Right lobe of liver (tissue), 6 donors: ENCODE data around the gene NRXN3. TPM values are rescaled to one million over a fixed set of nuclear protein-coding genes. Genes with fewer than 3 reads are reported as not detected.

Experiments used
- ATAC-seq, 4 donors: fragments of 200-7000 bp; cut with Tn5 transposase; one replicate each; pipeline ENCODE4 v1.9.1; 2020; ENCODE audit warnings: mild to moderate bottlenecking in 4 of 4, moderate library complexity in 4 of 4
- DNase-seq, 3 donors: peaks; one replicate each; pipeline ENCODE4 v3.0.0-alpha.2; 2020
- H3K27ac ChIP-seq, 3 donors: fragments of 200-600 bp; one replicate each; pipeline ENCODE4 v1.8.0; 2022
- H3K27me3 ChIP-seq, 2 donors: fragments of 200-600 bp; one replicate each; pipeline ENCODE4 v1.8.0; 2022
- H3K36me3 ChIP-seq, 4 donors: fragments of 200-600 bp; sonication (generic) in 1 of 4; one replicate each; pipeline versions ENCODE4 v1.5.1 to v1.8.0; 2017 to 2022; ENCODE audit warnings: control low read depth in 1 of 4
- H3K4me1 ChIP-seq, 4 donors: fragments of 200-600 bp; sonication (generic) in 1 of 4; one replicate each; pipeline versions ENCODE4 v1.5.1 to v1.8.0; 2017 to 2022; ENCODE audit warnings: control low read depth in 1 of 4
- H3K4me3 ChIP-seq, 3 donors: fragments of 200-600 bp; one replicate each; pipeline ENCODE4 v1.8.0; 2022
- H3K9me3 ChIP-seq, 4 donors: fragments of 200-600 bp; sonication (generic) in 1 of 4; one replicate each; pipeline versions ENCODE4 v1.5.1 to v1.8.0; 2017 to 2022; ENCODE audit warnings: control low read depth in 1 of 4
- POLR2A ChIP-seq: fragments of 450-650 bp; IDR thresholded peaks from one replicate; pipeline ENCODE4 v1.6.1; 2017; ENCODE audit warnings: antibody characterized with exemption, mild to moderate bottlenecking
- WGBS: methylation state at CpG from one replicate; pipeline ENCODE4 v1.1.6; 2018; ENCODE audit warnings: low coverage, low lambda C conversion rate; ENCODE audit not compliant: insufficient coverage; ENCODE audit errors: missing lambda C conversion rate; 5-methylcytosine and 5-hydroxymethylcytosine counted together
- intact Hi-C, 2 donors: fragments of 100-400 bp; cut with DNase I; formaldehyde crosslinking; loops; one replicate each; pipeline versions ENCODE4 v1.11.2 to v1.14.1; 2022
- total RNA-seq, 6 experiments: library from RNA; depleted of rRNA in 2 of 6; stranded (reverse); fragments of >200 nt in 2 of 6; fragmentation: NEBNext Ultra II Directional in 3 of 6; extraction: Animal tissue kit (Norgen Biotek cat#: 25700) in 3 of 6; gene quantifications; one replicate each; pipeline versions ENCODE4 v1.1.0 to v1.2.4, GENCODE V29; 2016 to 2023
- TF ChIP-seq, protein P1 (sequence below), 4 donors: fragments of 200-600 bp in 3 of 4; fragments of 450-650 bp in 1 of 4; IDR thresholded peaks; one replicate each; pipeline versions ENCODE4 v1.5.1 to v1.8.0; 2016 to 2022; ENCODE audit warnings: antibody characterized with exemption in 4 of 4, mild to moderate bottlenecking in 2 of 4
- donor health status: DM: no; HTN: yes; CAD: no.
- donor health status: DM: no; HTN: no; CAD: no.
- donor health status: DM: no; HTN: no; CAD: no.
- donor health status: DM: no; HTN: yes; CAD: no.
- donor health status: DM: no; HTN: yes; CAD: no.

Gene NRXN3
- total RNA-seq, 6 experiments from 2014 or later = 0.06 to 0.51 (median 0.23) TPM; not detected in 1

GRCh38 chr14:78253986-78254385 lies 83.8 kb downstream of the NRXN3 start:
- H3K36me3 ChIP-seq = no peaks in the 10 kb centered on the region
- intact Hi-C loops = no loop called here
- H3K4me1 ChIP-seq = no peaks in the 10 kb centered on the region
- ATAC-seq (no peak), DNase-seq (no peak)
- 42% methylated on average over 2 of the region's 3 CpGs for WGBS
- no peaks in the 10 kb centered on the region for H3K27me3 ChIP-seq
- no peak overlapping the region for H3K4me3 ChIP-seq
- TF ChIP-seq POLR2A = no peak
- TF ChIP-seq, protein P1, sequence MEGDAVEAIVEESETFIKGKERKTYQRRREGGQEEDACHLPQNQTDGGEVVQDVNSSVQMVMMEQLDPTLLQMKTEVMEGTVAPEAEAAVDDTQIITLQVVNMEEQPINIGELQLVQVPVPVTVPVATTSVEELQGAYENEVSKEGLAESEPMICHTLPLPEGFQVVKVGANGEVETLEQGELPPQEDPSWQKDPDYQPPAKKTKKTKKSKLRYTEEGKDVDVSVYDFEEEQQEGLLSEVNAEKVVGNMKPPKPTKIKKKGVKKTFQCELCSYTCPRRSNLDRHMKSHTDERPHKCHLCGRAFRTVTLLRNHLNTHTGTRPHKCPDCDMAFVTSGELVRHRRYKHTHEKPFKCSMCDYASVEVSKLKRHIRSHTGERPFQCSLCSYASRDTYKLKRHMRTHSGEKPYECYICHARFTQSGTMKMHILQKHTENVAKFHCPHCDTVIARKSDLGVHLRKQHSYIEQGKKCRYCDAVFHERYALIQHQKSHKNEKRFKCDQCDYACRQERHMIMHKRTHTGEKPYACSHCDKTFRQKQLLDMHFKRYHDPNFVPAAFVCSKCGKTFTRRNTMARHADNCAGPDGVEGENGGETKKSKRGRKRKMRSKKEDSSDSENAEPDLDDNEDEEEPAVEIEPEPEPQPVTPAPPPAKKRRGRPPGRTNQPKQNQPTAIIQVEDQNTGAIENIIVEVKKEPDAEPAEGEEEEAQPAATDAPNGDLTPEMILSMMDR (IDR thresholded peaks at IDR 0.05) = no peak
- no peak overlapping the region for H3K27ac ChIP-seq
- no peaks in the 10 kb centered on the region for H3K9me3 ChIP-seq

- H3K27me3 ChIP-seq = no peaks in the 10 kb centered on the region
- no peak overlapping the region for H3K27ac ChIP-seq
- WGBS = 32% methylated on average over 9 of the region's 9 CpGs
- no peaks in the 10 kb centered on the region for H3K36me3 ChIP-seq
- DNase-seq (no peak), ATAC-seq (no peak)
- TF ChIP-seq, protein P1 (IDR thresholded peaks at IDR 0.05) = no peak
- TF ChIP-seq POLR2A = no peak
- intact Hi-C loops = no loop called here
- no peaks in the 10 kb centered on the region for H3K4me1 ChIP-seq
- no peak overlapping the region for H3K4me3 ChIP-seq
- H3K9me3 ChIP-seq = no peaks in the 10 kb centered on the region
Observed at GRCh38 chr14:78254911-78255461, 84.8 kb downstream of the NRXN3 start.

DNA sequence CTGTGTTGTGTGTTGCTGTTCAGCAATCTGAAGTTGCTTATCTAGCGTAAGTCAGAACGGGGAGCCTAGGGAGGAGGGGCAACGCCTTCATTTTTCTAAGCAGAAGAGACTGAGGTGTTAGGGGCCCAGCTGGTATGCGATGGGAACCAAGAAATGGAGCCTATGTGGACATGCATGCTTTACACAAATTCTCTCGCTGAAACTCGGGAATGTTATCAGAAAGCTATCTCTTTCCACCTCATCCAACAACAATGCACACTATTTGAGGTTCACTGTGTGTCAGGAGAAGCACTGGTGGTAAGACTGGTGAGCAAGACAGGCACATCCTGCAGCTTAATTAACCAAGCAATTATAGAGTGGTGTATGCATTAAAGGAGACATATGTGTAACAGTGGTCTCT lies 89.7 kb downstream of the NRXN3 start:
- Histone ChIP-seq H3K4me3 (no peak overlapping the region), H3K36me3 (no peaks in the 10 kb centered on the region)

DNA sequence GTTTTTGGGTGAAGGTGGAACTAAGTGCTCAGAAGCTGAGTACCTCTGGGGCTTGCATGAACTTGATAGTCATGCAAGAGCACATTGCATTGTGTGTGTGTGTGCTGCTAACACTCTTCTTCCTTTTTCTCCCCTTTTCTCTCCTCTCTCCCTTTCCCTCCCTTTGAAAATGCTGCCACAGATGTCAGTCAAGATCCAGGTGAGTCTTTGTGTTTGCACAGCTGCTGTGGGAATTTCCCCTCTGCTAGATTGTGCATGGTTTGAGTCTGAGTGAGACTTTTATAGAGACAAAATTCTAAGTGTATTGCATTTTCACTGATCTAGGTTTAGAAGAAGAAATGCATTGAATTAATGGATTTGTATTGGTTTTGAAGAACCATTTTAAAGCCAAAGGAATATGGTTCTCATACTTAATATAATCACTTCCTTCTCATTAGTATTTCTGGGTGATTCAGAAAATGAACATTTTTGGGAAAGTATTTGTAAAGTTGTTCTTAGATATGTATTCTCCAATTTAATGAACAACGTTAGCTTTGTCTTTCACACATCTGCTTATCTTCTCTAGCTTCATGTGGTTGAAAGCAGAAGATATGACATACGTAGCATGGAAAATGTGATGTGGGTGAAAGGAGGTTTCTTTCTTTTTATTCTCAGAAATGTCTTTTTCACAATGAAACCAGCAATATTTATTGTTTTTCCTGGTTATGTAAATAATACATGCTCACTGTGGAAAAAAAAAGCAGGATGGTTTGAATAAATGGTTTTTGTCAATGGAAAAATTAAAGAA lies 108.5 kb downstream of the NRXN3 start:
- intact Hi-C loops = no loop called here
- no peak for TF ChIP-seq POLR2A

More for the DNA sequence above, 89.7 kb downstream of the NRXN3 start:
- Histone ChIP-seq H3K4me1 (no peaks in the 10 kb centered on the region), H3K9me3 (no peaks in the 10 kb centered on the region), H3K27me3 (no peaks in the 10 kb centered on the region), H3K27ac (no peak overlapping the region)
- 22% methylated on average over 6 of the region's 6 CpGs for WGBS
- intact Hi-C loops = no loop called here
- no peak for ATAC-seq
- TF ChIP-seq, protein P1 (IDR thresholded peaks at IDR 0.05) = no peak
- TF ChIP-seq POLR2A = no peak
- no peak for DNase-seq

GRCh38 chr14:78282437-78282836 lies 112.3 kb downstream of the NRXN3 start:
- DNase-seq (no peak), ATAC-seq (no peak)
- TF ChIP-seq, protein P1 (IDR thresholded peaks at IDR 0.05) = no peak
- no peak for TF ChIP-seq POLR2A
- H3K4me3 ChIP-seq = no peak overlapping the region
- H3K27me3 ChIP-seq = no peaks in the 10 kb centered on the region
- no peak overlapping the region for H3K27ac ChIP-seq
- no peaks in the 10 kb centered on the region for H3K36me3 ChIP-seq
- no peaks in the 10 kb centered on the region for H3K4me1 ChIP-seq
- intact Hi-C loops = no loop called here
- 45% methylated on average over 2 of the region's 6 CpGs for WGBS
- no peaks in the 10 kb centered on the region for H3K9me3 ChIP-seq

More for the DNA sequence above, 108.5 kb downstream of the NRXN3 start:
- Histone ChIP-seq H3K27me3 (no peaks in the 10 kb centered on the region), H3K4me1 (no peaks in the 10 kb centered on the region), H3K9me3 (no peaks in the 10 kb centered on the region), H3K4me3 (no peak overlapping the region), H3K27ac (no peak overlapping the region), H3K36me3 (no peaks in the 10 kb centered on the region)
- no peak for DNase-seq
- no peak for ATAC-seq
- WGBS = 42% methylated on average over 2 of the region's 2 CpGs
